GM19397 (cell line): ENCODE results near the gene TMEM72.

Experiments used
- ATAC-seq: cut with Tn5 transposase; IDR thresholded peaks from one replicate; pipeline ENCODE4 v1.9.1; 2021; ENCODE audit warnings: mild to moderate bottlenecking, moderate library complexity; ENCODE audit not compliant: unreplicated experiment

The TMEM72 gene

GRCh38 chr10:44889834-44890233 lies 21.3 kb upstream of the TMEM72 start:
- no peak for ATAC-seq

GRCh38 chr10:44890696-44891563 lies 20.2 kb upstream of the TMEM72 start:
- no peak for ATAC-seq

GRCh38 chr10:44891721-44892120 lies 19.4 kb upstream of the TMEM72 start:
- ATAC-seq = no peak

GRCh38 chr10:44893604-44894468 lies 17.3 kb upstream of the TMEM72 start:
- no peak for ATAC-seq

GRCh38 chr10:44894691-44895090 lies 16.4 kb upstream of the TMEM72 start:
- ATAC-seq = no peak

- no peak for ATAC-seq
Observed at GRCh38 chr10:44895280-44895679, 15.9 kb upstream of the TMEM72 start.

- ATAC-seq = no peak
Observed at GRCh38 chr10:44897049-44897448, 14.1 kb upstream of the TMEM72 start.

GRCh38 chr10:44898665-44899064 lies 12.5 kb upstream of the TMEM72 start:
- ATAC-seq = no peak

GRCh38 chr10:44899450-44900080 lies 11.6 kb upstream of the TMEM72 start:
- no peak for ATAC-seq

GRCh38 chr10:44902941-44903545 lies 8.1 kb upstream of the TMEM72 start:
- no peak for ATAC-seq

- ATAC-seq = no peak
Observed at GRCh38 chr10:44906486-44906885, 4.7 kb upstream of the TMEM72 start.

GRCh38 chr10:44907556-44907955 lies 3.6 kb upstream of the TMEM72 start:
- no peak for ATAC-seq

- ATAC-seq = no peak
Observed at GRCh38 chr10:44908066-44908749, 2.9 kb upstream of the TMEM72 start.

- no peak for ATAC-seq
Observed at GRCh38 chr10:44908936-44909630, 2.1 kb upstream of the TMEM72 start.

GRCh38 chr10:44909910-44910309 lies 1.2 kb upstream of the TMEM72 start:
- no peak for ATAC-seq

- ATAC-seq = no peak
Observed at GRCh38 chr10:44910602-44911001, 535 bp upstream of the TMEM72 start.

GRCh38 chr10:44911951-44912350 lies 814 bp downstream of the TMEM72 start:
- ATAC-seq = no peak

GRCh38 chr10:44913350-44914081 lies 2.4 kb downstream of the TMEM72 start:
- ATAC-seq = no peak

GRCh38 chr10:44914891-44915290 lies 3.8 kb downstream of the TMEM72 start:
- no peak for ATAC-seq
